Measurements from ENCODE around the gene ARHGEF7. TPM values are rescaled to one million over a fixed set of nuclear protein-coding genes. Genes with fewer than 3 reads are reported as not detected.

The ARHGEF7 gene
- polyA plus RNA-seq, 4 donors, result 21.6 to 76.4 (median 24.7) TPM

DNA sequence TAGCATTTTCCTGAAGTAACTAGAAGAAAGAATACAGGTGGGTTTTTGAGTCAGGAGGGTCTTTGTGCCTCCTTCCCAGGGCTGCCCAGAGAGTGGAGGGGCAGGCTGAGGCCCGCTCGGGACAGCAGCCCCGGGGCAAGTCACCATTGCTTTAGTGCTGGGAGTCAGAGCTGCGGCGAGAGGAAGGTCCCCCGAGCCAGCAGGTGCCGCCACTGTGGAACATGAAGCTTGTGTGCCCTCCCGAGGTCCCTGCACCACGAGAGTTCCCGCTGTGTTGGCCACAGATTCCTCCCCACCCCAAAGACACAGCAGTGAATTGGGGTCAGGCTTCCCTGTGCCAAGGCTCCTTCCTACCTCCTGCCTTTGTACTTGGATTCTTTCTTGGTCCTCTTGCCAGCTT is 154.4 kb downstream of the ARHGEF7 start:
- H3K27ac ChIP-seq (ENCODE audit: low read depth in 1 of 3, low read length in 2 of 3), result no peak overlapping the region
- no peak for FAIRE-seq
- no peaks in the 10 kb centered on the region for H3K9me3 ChIP-seq (ENCODE audit: control insufficient read depth in 2 of 2, insufficient read depth in 1 of 2, low read depth in 1 of 2, low read length in 1 of 2)
- peaks cover 6 to 62% (median 12%) of the 10 kb centered on the region in 3 donors for H3K36me3 ChIP-seq (ENCODE audit: control insufficient read depth in 3 of 3, insufficient read depth in 2 of 3, low read depth in 1 of 3, low read length in 3 of 3)
- H3K4me3 ChIP-seq (ENCODE audit: low read depth in 1 of 3, low read length in 3 of 3), result no peak overlapping the region
- no peak for DNase-seq
- no peaks in the 10 kb centered on the region for H3K4me1 ChIP-seq (ENCODE audit: control insufficient read depth in 3 of 3, insufficient read depth in 2 of 3, low read depth in 1 of 3, low read length in 2 of 3)
- no peaks in the 10 kb centered on the region for H3K27me3 ChIP-seq (ENCODE audit: control insufficient read depth in 3 of 3, insufficient read depth in 3 of 3, low read length in 3 of 3)
- 90 to 92% (median 91%) methylated on average over 10 of the region's 10 CpGs for WGBS, 3 donors

DNA sequence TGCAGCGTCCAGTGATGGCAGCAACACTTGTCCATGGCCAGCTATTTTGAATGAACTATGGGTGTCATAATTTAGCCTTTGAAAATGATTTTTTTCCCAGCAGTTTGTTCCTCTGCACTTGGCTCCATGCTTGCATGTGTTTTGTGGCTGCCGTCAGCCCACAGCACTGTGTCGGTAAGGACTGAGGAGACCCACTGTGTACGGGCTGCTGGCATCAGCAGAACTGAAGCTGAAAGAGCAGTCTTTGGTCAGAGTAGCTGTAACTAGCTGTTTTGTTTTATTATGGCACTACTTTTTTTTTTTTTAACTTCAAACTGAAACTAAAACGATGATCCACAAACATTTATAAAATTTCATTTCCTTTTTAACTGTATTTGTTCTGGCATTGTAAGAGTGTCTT is 155.0 kb downstream of the ARHGEF7 start:
- WGBS, 3 donors, result 51 to 72% (median 62%) methylated on average over 5 of the region's 5 CpGs
- no peak for FAIRE-seq
- Histone ChIP-seq H3K27ac (ENCODE audit: low read depth in 1 of 3, low read length in 2 of 3) (peak overlapping the region in 1 of 3 donors; percentile 45), H3K36me3 (ENCODE audit: control insufficient read depth in 3 of 3, insufficient read depth in 2 of 3, low read depth in 1 of 3, low read length in 3 of 3) (peaks cover 6 to 62% (median 11%) of the 10 kb centered on the region in 3 donors), H3K4me1 (ENCODE audit: control insufficient read depth in 3 of 3, insufficient read depth in 2 of 3, low read depth in 1 of 3, low read length in 2 of 3) (no peaks in the 10 kb centered on the region), H3K27me3 (ENCODE audit: control insufficient read depth in 3 of 3, insufficient read depth in 3 of 3, low read length in 3 of 3) (no peaks in the 10 kb centered on the region), H3K9me3 (ENCODE audit: control insufficient read depth in 2 of 2, insufficient read depth in 1 of 2, low read depth in 1 of 2, low read length in 1 of 2) (no peaks in the 10 kb centered on the region), H3K4me3 (ENCODE audit: low read depth in 1 of 3, low read length in 3 of 3) (no peak overlapping the region)
- no peak for DNase-seq

DNA sequence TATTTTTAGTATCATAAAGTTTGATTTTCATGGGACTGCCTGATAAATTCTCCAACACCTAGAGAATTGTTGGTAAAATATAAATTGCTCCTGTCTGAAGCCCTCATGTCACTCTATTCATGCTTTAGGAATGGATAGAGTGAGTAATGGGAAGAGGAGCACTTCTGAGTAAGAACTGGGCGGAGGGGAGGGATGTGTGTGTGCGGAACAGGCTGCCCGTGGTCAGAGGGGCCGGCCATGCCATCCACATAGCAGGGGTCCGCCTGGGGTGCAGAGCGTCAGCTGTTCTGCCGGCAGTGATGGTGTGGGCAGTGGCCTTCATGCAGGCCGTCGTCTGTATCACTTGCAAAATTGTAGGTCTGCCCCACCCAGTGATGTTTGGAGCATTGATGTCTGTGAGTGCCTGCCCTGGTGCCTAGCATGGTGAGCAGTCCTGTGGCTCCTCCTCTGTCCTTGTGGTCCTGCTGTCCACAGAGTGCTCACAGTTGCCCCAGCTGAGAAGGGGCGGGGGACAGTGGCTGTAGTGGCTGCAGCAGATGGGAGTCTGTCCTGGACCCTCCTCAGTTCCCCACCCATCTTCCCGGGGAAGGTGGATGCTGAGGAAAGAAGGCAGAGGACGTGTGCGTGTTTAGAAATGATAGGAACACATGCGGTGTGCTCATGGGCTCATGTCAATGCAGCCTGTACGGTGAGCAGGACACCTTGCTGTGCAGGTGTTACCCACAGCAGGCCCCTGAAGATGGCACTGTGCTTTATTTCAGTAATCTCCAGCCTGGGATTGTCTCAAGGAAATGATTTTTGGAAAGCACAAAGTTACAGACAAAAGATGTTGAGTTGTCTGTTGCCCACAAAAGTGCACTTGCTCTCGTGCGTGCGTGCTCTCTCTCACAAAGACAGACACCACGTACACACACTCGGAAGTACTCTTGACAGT is 155.9 kb downstream of the ARHGEF7 start:
- no peak for DNase-seq
- 88 to 95% (median 92%) methylated on average over 20 of the region's 20 CpGs for WGBS, 3 donors
- FAIRE-seq, result no peak
- H3K36me3 ChIP-seq (ENCODE audit: control insufficient read depth in 3 of 3, insufficient read depth in 2 of 3, low read depth in 1 of 3, low read length in 3 of 3), result peaks cover 6 to 60% (median 19%) of the 10 kb centered on the region in 3 donors
- no peak overlapping the region for H3K4me3 ChIP-seq (ENCODE audit: low read depth in 1 of 3, low read length in 3 of 3)
- no peak overlapping the region for H3K27ac ChIP-seq (ENCODE audit: low read depth in 1 of 3, low read length in 2 of 3)
- no peaks in the 10 kb centered on the region for H3K4me1 ChIP-seq (ENCODE audit: control insufficient read depth in 3 of 3, insufficient read depth in 2 of 3, low read depth in 1 of 3, low read length in 2 of 3)
- no peaks in the 10 kb centered on the region for H3K9me3 ChIP-seq (ENCODE audit: control insufficient read depth in 2 of 2, insufficient read depth in 1 of 2, low read depth in 1 of 2, low read length in 1 of 2)
- no peaks in the 10 kb centered on the region for H3K27me3 ChIP-seq (ENCODE audit: control insufficient read depth in 3 of 3, insufficient read depth in 3 of 3, low read length in 3 of 3)

DNA sequence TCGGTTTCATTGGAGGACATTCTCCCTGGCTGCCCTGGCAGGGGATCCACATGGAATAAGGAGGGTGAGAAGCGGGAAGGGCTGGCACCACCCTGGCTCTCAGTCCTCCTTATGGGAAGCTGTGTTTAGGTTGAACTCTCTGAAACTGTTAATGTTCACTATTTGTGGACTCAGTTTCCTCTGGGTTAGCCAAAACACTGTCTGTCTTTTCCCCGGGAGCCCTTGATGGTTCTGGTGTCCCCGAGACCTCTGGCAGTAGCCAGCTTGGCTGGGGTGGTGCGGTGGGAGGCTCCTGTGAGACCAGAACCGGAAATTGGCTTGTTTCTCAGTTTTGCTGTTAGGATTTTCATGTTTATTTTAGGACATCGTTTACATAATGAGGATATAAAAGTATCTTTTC is 157.0 kb downstream of the ARHGEF7 start:
- Histone ChIP-seq H3K27ac (ENCODE audit: low read depth in 1 of 3, low read length in 2 of 3) (peak overlapping the region in 1 of 3 donors; percentile 55), H3K27me3 (ENCODE audit: control insufficient read depth in 3 of 3, insufficient read depth in 3 of 3, low read length in 3 of 3) (no peaks in the 10 kb centered on the region), H3K4me1 (ENCODE audit: control insufficient read depth in 3 of 3, insufficient read depth in 2 of 3, low read depth in 1 of 3, low read length in 2 of 3) (no peaks in the 10 kb centered on the region), H3K9me3 (ENCODE audit: control insufficient read depth in 2 of 2, insufficient read depth in 1 of 2, low read depth in 1 of 2, low read length in 1 of 2) (no peaks in the 10 kb centered on the region), H3K4me3 (ENCODE audit: low read depth in 1 of 3, low read length in 3 of 3) (no peak overlapping the region), H3K36me3 (ENCODE audit: control insufficient read depth in 3 of 3, insufficient read depth in 2 of 3, low read depth in 1 of 3, low read length in 3 of 3) (peaks cover 6 to 54% (median 22%) of the 10 kb centered on the region in 3 donors)
- FAIRE-seq (no peak), DNase-seq (no peak)
- 65 to 87% (median 80%) methylated on average over 7 of the region's 7 CpGs for WGBS, 3 donors

DNA sequence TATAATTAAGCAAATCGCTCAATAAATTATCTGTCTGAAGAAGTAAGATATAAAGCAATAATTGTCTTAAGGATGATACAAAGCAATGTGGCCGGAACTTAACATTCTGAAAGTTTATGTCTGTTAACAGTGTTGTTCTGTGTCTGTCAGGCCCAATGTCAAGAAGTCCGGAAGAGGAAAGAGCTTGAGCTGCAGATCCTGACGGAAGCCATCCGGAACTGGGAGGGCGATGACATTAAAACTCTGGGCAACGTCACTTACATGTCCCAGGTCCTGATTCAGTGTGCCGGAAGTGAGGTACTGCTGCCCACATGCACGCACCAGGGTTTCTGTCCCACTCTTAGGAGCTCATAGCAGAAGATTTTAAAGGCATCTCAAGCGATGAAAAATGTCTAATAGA is 160.3 kb downstream of the ARHGEF7 start:
- Histone ChIP-seq H3K27me3 (ENCODE audit: control insufficient read depth in 3 of 3, insufficient read depth in 3 of 3, low read length in 3 of 3) (no peaks in the 10 kb centered on the region), H3K4me3 (ENCODE audit: low read depth in 1 of 3, low read length in 3 of 3) (no peak overlapping the region), H3K27ac (ENCODE audit: low read depth in 1 of 3, low read length in 2 of 3) (no peak overlapping the region), H3K9me3 (ENCODE audit: control insufficient read depth in 2 of 2, insufficient read depth in 1 of 2, low read depth in 1 of 2, low read length in 1 of 2) (no peaks in the 10 kb centered on the region), H3K36me3 (ENCODE audit: control insufficient read depth in 3 of 3, insufficient read depth in 2 of 3, low read depth in 1 of 3, low read length in 3 of 3) (peaks cover 12 to 53% (median 34%) of the 10 kb centered on the region in 3 donors), H3K4me1 (ENCODE audit: control insufficient read depth in 3 of 3, insufficient read depth in 2 of 3, low read depth in 1 of 3, low read length in 2 of 3) (no peaks in the 10 kb centered on the region)
- 91 to 94% (median 93%) methylated on average over 10 of the region's 10 CpGs for WGBS, 3 donors
- no peak for FAIRE-seq
- no peak for DNase-seq

DNA sequence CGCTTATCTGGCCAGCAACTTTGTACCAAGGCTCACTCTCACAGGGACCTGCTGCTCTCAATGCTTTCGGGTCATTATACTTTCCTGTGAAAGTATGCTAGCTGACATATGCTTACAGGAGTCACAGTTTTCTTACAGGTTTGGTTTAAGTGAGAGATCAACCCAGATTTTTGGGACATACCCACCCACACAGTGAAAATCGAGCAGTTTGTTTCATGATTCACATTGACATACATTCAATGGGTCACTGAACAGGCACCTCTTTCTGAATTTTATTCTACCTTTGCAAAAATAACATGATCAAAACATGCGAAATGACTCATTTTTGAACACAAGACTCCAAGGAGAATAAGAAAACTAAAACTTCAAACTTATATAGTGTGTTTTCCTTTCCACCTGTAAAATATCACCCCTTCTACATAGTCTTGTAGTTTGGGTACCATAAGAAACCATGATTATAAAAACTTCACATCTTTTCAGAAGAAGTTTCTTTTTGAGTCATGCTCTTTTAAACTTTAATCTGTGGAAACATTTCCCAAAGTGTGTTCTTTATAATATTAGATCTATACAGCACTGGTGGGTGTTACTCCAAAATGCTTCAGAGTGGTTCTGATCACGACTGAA is 161.0 kb downstream of the ARHGEF7 start:
- no peak for DNase-seq
- Histone ChIP-seq H3K27me3 (ENCODE audit: control insufficient read depth in 3 of 3, insufficient read depth in 3 of 3, low read length in 3 of 3) (no peaks in the 10 kb centered on the region), H3K9me3 (ENCODE audit: control insufficient read depth in 2 of 2, insufficient read depth in 1 of 2, low read depth in 1 of 2, low read length in 1 of 2) (no peaks in the 10 kb centered on the region), H3K36me3 (ENCODE audit: control insufficient read depth in 3 of 3, insufficient read depth in 2 of 3, low read depth in 1 of 3, low read length in 3 of 3) (peaks cover 12 to 53% (median 37%) of the 10 kb centered on the region in 3 donors), H3K4me3 (ENCODE audit: low read depth in 1 of 3, low read length in 3 of 3) (no peak overlapping the region), H3K4me1 (ENCODE audit: control insufficient read depth in 3 of 3, insufficient read depth in 2 of 3, low read depth in 1 of 3, low read length in 2 of 3) (no peaks in the 10 kb centered on the region), H3K27ac (ENCODE audit: low read depth in 1 of 3, low read length in 2 of 3) (no peak overlapping the region)
- WGBS, 3 donors, result 88 to 91% (median 90%) methylated on average over 5 of the region's 5 CpGs
- no peak for FAIRE-seq

DNA sequence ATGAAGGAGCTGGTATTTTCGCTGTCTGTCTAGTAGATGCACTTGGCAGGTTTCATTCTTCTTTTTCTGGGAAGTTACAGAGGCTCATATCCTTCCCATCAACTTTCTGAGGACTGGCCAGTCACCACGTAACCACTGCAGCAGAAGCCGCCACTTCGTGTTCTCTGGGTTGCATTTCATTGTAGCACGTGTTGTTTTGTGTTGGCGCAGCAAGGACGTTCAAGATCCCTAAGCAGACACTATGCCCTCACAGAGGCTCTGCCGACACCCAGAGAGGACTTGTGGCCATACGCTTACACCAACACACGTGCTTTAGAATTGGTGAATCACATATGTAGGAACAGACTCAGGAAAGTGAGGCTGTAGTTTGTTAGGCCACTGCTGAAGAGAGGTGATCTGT is 163.1 kb downstream of the ARHGEF7 start:
- FAIRE-seq (no peak), DNase-seq (no peak)
- no peaks in the 10 kb centered on the region for H3K9me3 ChIP-seq (ENCODE audit: control insufficient read depth in 2 of 2, insufficient read depth in 1 of 2, low read depth in 1 of 2, low read length in 1 of 2)
- peaks cover 12 to 47% (median 37%) of the 10 kb centered on the region in 3 donors for H3K36me3 ChIP-seq (ENCODE audit: control insufficient read depth in 3 of 3, insufficient read depth in 2 of 3, low read depth in 1 of 3, low read length in 3 of 3)
- WGBS, 3 donors, result 88 to 96% (median 94%) methylated on average over 10 of the region's 10 CpGs
- H3K27ac ChIP-seq (ENCODE audit: low read depth in 1 of 3, low read length in 2 of 3), result no peak overlapping the region
- no peaks in the 10 kb centered on the region for H3K4me1 ChIP-seq (ENCODE audit: control insufficient read depth in 3 of 3, insufficient read depth in 2 of 3, low read depth in 1 of 3, low read length in 2 of 3)
- no peak overlapping the region for H3K4me3 ChIP-seq (ENCODE audit: low read depth in 1 of 3, low read length in 3 of 3)
- H3K27me3 ChIP-seq (ENCODE audit: control insufficient read depth in 3 of 3, insufficient read depth in 3 of 3, low read length in 3 of 3), result no peaks in the 10 kb centered on the region

DNA sequence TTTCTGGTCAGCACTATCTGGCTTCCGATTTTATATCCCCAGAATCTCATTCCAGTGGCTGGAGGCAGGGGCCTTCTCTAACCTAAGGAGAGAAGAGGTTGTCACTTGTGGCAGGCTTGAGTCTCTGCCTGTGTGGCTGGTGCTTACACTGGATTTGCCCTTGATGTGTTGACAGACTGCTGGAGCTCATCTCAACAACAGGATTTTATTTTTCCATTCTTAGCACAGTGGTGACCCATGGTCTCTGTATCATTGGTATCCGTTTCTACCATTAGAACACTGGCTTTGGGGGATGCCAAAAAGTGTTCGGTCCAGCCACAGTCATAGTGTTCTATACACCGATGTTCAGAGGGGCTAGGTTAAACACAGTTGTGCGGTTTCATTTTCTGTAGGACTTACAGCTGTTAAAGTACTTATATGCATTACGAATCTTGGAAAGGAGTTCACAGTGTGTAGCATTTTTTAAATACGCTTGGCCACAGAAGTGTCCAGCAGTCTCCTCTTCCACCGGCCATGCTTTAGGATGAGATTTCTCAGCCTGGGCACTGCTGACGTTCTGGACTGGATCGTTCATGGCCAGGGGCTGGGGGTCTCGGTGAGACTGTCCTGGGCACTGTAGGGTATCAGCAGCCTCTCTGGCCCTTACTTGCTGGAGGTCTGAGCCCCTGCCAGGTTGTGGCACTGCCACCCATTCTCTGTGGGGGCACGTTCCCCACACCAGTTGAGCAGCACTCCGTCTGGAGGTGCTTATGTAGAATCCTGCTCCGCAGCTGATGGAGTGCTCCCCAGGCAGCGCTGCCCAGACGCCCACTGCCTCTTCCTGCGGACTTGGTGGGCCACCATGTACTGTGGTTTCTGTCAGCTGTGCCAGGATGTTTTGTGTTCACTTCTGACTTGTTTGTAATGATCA is 163.9 kb downstream of the ARHGEF7 start:
- peaks cover 6 to 46% (median 40%) of the 10 kb centered on the region in 3 donors for H3K36me3 ChIP-seq (ENCODE audit: control insufficient read depth in 3 of 3, insufficient read depth in 2 of 3, low read depth in 1 of 3, low read length in 3 of 3)

More for the DNA sequence above, 163.9 kb downstream of the ARHGEF7 start:
- no peak for DNase-seq
- Histone ChIP-seq H3K27me3 (ENCODE audit: control insufficient read depth in 3 of 3, insufficient read depth in 3 of 3, low read length in 3 of 3) (no peaks in the 10 kb centered on the region), H3K27ac (ENCODE audit: low read depth in 1 of 3, low read length in 2 of 3) (no peak overlapping the region), H3K4me1 (ENCODE audit: control insufficient read depth in 3 of 3, insufficient read depth in 2 of 3, low read depth in 1 of 3, low read length in 2 of 3) (no peaks in the 10 kb centered on the region), H3K4me3 (ENCODE audit: low read depth in 1 of 3, low read length in 3 of 3) (no peak overlapping the region), H3K9me3 (ENCODE audit: control insufficient read depth in 2 of 2, insufficient read depth in 1 of 2, low read depth in 1 of 2, low read length in 1 of 2) (no peaks in the 10 kb centered on the region)
- FAIRE-seq, result no peak
- WGBS, 3 donors, result 84 to 95% (median 93%) methylated on average over 17 of the region's 17 CpGs

Data from small intestine (tissue), 7 donors.